NB4 (cell line): ENCODE data around the gene HAGHL.

Experiments used
- CTCF ChIP-seq: IDR thresholded peaks from one replicate; pipeline ENCODE4 v1.5.1; 2012; ENCODE audit warnings: low read depth, low read length
- MAX ChIP-seq: IDR thresholded peaks from 2 replicates; pipeline ENCODE4 v1.6.1; 2011; ENCODE audit warnings: low read depth, low read length
- MYC ChIP-seq: IDR thresholded peaks from 2 replicates; pipeline ENCODE4 v1.6.1; 2011; ENCODE audit warnings: low read depth, low read length
- POLR2A ChIP-seq: IDR thresholded peaks from 2 replicates; pipeline ENCODE4 v1.6.1; 2011; ENCODE audit warnings: mild to moderate bottlenecking; ENCODE audit not compliant: insufficient read length; ENCODE audit errors: extremely low read depth

- TF ChIP-seq MYC (no peak), CTCF (no peak), POLR2A (no peak), MAX (no peak)
These were observed 18.8 kb downstream of the HAGHL start for GRCh38 chr16:745739-746138.
